Keratinocyte (primary cell): ENCODE results near the gene CCDC83. TPM values are rescaled to one million over a fixed set of nuclear protein-coding genes. Genes with fewer than 3 reads are reported as not detected.

Experiments
- DNase-seq: peaks from one replicate; pipeline ENCODE4 v3.0.0-alpha.2; 2011; ENCODE audit warnings: low read depth, missing footprints, low spot score
- FAIRE-seq: peaks from 2 replicates; lab custom pipeline; 2011; peaks lifted over from hg19 to GRCh38; lab: Jason Lieb, UNC
- H2AFZ ChIP-seq: 2 replicates; pipeline ENCODE4 v1.6.0; 2012; ENCODE audit warnings: low read length, control low read depth, inconsistent platforms; ENCODE audit not compliant: control insufficient read depth
- H3K27ac ChIP-seq: 2 replicates; pipeline ENCODE4 v1.5.1; 2011; ENCODE audit warnings: low read length; ENCODE audit not compliant: control insufficient read depth, insufficient read depth
- H3K27me3 ChIP-seq: 3 replicates; pipeline ENCODE4 v1.6.0; 2011; ENCODE audit warnings: low read length; ENCODE audit not compliant: control insufficient read depth, insufficient read depth; ENCODE audit errors: extremely low read depth
- H3K36me3 ChIP-seq, 2 experiments: 2 replicates in 1 of 2; 3 replicates in 1 of 2; pipeline ENCODE4 v1.5.1; 2011; ENCODE audit warnings: low read length in 2 of 2, mild to moderate bottlenecking in 1 of 2; ENCODE audit not compliant: control insufficient read depth in 2 of 2, insufficient read depth in 2 of 2; ENCODE audit errors: extremely low read depth in 1 of 2
- H3K4me1 ChIP-seq: 3 replicates; pipeline ENCODE4 v1.5.1; 2011; ENCODE audit warnings: low read length; ENCODE audit not compliant: control insufficient read depth, insufficient read depth; ENCODE audit errors: extremely low read depth
- H3K4me2 ChIP-seq: 3 replicates; pipeline ENCODE4 v1.6.0; 2011; ENCODE audit warnings: low read depth, low read length; ENCODE audit not compliant: control insufficient read depth, insufficient read depth; ENCODE audit errors: extremely low read depth
- H3K4me3 ChIP-seq, 3 experiments: fragments of 200-600 bp in 1 of 3; sonication (generic) in 1 of 3; 2 replicates in 2 of 3; 3 replicates in 1 of 3; pipeline ENCODE4 v1.5.1; 2011 to 2016; ENCODE audit warnings: low read length in 3 of 3, mild to moderate bottlenecking in 3 of 3, control low read depth in 2 of 3, inconsistent platforms in 1 of 3, low read depth in 1 of 3, mixed read lengths in 1 of 3, mixed run types in 1 of 3, moderate library complexity in 1 of 3; ENCODE audit not compliant: control insufficient read depth in 2 of 3, insufficient read depth in 2 of 3; ENCODE audit errors: extremely low read depth in 1 of 3
- H3K79me2 ChIP-seq: 2 replicates; pipeline ENCODE4 v1.6.0; 2012; ENCODE audit warnings: low read length; ENCODE audit not compliant: control insufficient read depth, insufficient read depth
- H3K9ac ChIP-seq: 3 replicates; pipeline ENCODE4 v1.6.0; 2011; ENCODE audit warnings: low read length; ENCODE audit not compliant: control insufficient read depth, insufficient read depth; ENCODE audit errors: extremely low read depth
- H3K9me1 ChIP-seq: 3 replicates; pipeline ENCODE4 v1.6.0; 2011; ENCODE audit warnings: low read length; ENCODE audit not compliant: control insufficient read depth, insufficient read depth; ENCODE audit errors: extremely low read depth
- H3K9me3 ChIP-seq: 2 replicates; pipeline ENCODE4 v1.5.1; 2012; ENCODE audit warnings: low read depth, low read length; ENCODE audit not compliant: control insufficient read depth
- H4K20me1 ChIP-seq: 3 replicates; pipeline ENCODE4 v1.6.0; 2011; ENCODE audit warnings: low read length; ENCODE audit not compliant: control insufficient read depth, insufficient read depth; ENCODE audit errors: extremely low read depth
- EZH2 ChIP-seq: IDR thresholded peaks from one replicate; pipeline ENCODE4 v1.6.1; 2012; ENCODE audit warnings: inconsistent platforms, mild to moderate bottlenecking, low read length, moderate library complexity
- dilution Hi-C: fragments of 300-500 bp; cut with MboI; formaldehyde crosslinking; loops from one replicate; pipeline ENCODE4 v1.7.0; 2020; ENCODE audit warnings: low sequenced_read_pairs; ENCODE audit not compliant: extremely low pct_ligation_motif_present
- polyA plus RNA-seq, 5 experiments: library from polyadenylated mRNA; depleted of rRNA in 3 of 5; stranded (reverse) in 3 of 5; stranded (forward) in 1 of 5; unstranded in 1 of 5; fragments of >200 nt; gene quantifications; 1 replicate in 1 of 5; 2 replicates in 3 of 5; 3 replicates in 1 of 5; pipeline versions ENCODE4 v1.2.1 to v1.2.3, GENCODE V29; 2011 to 2012; ENCODE audit warnings: missing spikeins in 2 of 5, low read depth in 1 of 5, low replicate concordance in 1 of 5
- TF ChIP-seq, protein P1 (sequence below), 3 experiments: IDR thresholded peaks in 1 of 3; conservative IDR thresholded peaks in 1 of 3; optimal IDR thresholded peaks in 1 of 3; 2 replicates in 2 of 3; 3 replicates in 1 of 3; pipeline versions ENCODE3 to v1.5.1; 2011; ENCODE audit warnings: low read length in 3 of 3, mild to moderate bottlenecking in 3 of 3, moderate library complexity in 2 of 3, control low read depth in 1 of 3, inconsistent platforms in 1 of 3; ENCODE audit not compliant: insufficient read depth in 2 of 3; ENCODE audit errors: extremely low read depth in 1 of 3

Gene CCDC83
- polyA plus RNA-seq, 1 donor (not counting 4 experiments of a cell fraction or from before 2014, with no cell fraction given), result not detected

DNA sequence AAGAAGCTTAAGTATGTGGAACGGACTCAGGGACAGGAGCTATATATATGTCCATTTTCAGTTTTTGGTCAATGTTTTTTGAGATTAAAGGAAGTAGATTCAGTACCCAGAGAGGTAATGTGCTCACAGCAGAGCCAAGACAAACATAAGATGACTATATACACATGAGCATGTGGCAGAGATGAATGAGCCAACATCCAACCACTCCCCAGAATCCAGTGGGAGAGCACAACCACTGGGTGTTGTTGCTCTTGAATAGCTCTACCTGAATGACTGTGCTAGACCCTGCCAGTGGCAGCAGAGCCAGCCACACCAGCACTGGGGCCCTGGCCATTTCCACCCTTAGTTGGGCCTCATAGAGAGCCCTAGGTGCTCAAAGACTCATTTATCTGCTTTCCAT lies 33.5 kb upstream of the CCDC83 start:
- no peak overlapping the region for H2AFZ ChIP-seq
- H3K9ac ChIP-seq, result no peak overlapping the region
- dilution Hi-C loops, result no loop called here
- H3K4me1 ChIP-seq, result no peaks in the 10 kb centered on the region
- no peaks in the 10 kb centered on the region for H3K36me3 ChIP-seq
- no peaks in the 10 kb centered on the region for H4K20me1 ChIP-seq
- H3K4me3 ChIP-seq, result no peak overlapping the region
- H3K4me2 ChIP-seq, result no peak overlapping the region
- FAIRE-seq (no peak), DNase-seq (no peak)
- H3K9me1 ChIP-seq, result no peaks in the 10 kb centered on the region
- no peaks in the 10 kb centered on the region for H3K27me3 ChIP-seq
- H3K79me2 ChIP-seq, result no peaks in the 10 kb centered on the region
- no peak for TF ChIP-seq EZH2
- TF ChIP-seq, protein P1, sequence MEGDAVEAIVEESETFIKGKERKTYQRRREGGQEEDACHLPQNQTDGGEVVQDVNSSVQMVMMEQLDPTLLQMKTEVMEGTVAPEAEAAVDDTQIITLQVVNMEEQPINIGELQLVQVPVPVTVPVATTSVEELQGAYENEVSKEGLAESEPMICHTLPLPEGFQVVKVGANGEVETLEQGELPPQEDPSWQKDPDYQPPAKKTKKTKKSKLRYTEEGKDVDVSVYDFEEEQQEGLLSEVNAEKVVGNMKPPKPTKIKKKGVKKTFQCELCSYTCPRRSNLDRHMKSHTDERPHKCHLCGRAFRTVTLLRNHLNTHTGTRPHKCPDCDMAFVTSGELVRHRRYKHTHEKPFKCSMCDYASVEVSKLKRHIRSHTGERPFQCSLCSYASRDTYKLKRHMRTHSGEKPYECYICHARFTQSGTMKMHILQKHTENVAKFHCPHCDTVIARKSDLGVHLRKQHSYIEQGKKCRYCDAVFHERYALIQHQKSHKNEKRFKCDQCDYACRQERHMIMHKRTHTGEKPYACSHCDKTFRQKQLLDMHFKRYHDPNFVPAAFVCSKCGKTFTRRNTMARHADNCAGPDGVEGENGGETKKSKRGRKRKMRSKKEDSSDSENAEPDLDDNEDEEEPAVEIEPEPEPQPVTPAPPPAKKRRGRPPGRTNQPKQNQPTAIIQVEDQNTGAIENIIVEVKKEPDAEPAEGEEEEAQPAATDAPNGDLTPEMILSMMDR (optimal IDR thresholded peaks at IDR 0.05 in 1 of 3, IDR thresholded peaks at IDR 0.05 in 1 of 3, conservative IDR thresholded peaks at IDR 0.05 in 1 of 3; ENCODE audit: extremely low read depth in 1 of 3, insufficient read depth in 2 of 3, low read length in 3 of 3), result no peak
- no peaks in the 10 kb centered on the region for H3K9me3 ChIP-seq
- H3K27ac ChIP-seq, result no peak overlapping the region

DNA sequence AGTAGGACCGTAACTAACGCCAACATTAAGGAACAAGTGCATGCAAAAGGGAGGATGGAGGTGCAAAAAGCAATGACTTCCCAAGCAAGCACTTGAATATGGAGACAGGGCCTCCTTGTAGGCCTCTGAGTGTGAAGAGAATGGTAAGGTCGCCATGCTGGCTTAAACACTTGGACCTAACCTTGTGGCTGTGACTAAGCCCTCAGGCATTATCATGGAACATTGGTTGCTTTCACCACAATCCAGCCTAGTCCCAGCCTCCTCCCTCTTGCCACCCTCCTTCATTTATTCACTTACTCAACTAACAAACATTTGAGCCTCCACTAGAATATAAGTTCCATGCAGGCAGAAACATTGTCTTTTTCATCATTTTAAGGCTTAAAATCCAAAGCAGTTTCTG lies 32.4 kb upstream of the CCDC83 start:
- Histone ChIP-seq H3K27me3 (no peaks in the 10 kb centered on the region), H3K4me1 (peaks cover 10% of the 10 kb centered on the region), H2AFZ (no peak overlapping the region), H3K4me3 (no peak overlapping the region), H3K27ac (no peak overlapping the region), H3K4me2 (no peak overlapping the region), H3K9ac (no peak overlapping the region), H4K20me1 (no peaks in the 10 kb centered on the region), H3K9me1 (peaks cover 4% of the 10 kb centered on the region), H3K9me3 (no peaks in the 10 kb centered on the region), H3K36me3 (no peaks in the 10 kb centered on the region), H3K79me2 (no peaks in the 10 kb centered on the region)
- no peak for DNase-seq
- dilution Hi-C loops, result no loop called here
- TF ChIP-seq, protein P1 (optimal IDR thresholded peaks at IDR 0.05 in 1 of 3, IDR thresholded peaks at IDR 0.05 in 1 of 3, conservative IDR thresholded peaks at IDR 0.05 in 1 of 3; ENCODE audit: extremely low read depth in 1 of 3, insufficient read depth in 2 of 3, low read length in 3 of 3), result no peak
- no peak for TF ChIP-seq EZH2
- peak; percentile 26 for FAIRE-seq
